Upper lobe of left lung (tissue), 6 donors: ENCODE results near the gene ASPRV1. TPM values are rescaled to one million over a fixed set of nuclear protein-coding genes. Genes with fewer than 3 reads are reported as not detected.
A peak's percentile ranks its signal among the peaks of the same experiment; 100 is the strongest.
"Not testable (repeated sequence)": the region's sequence is repeated elsewhere in the genome, so short reads cannot be mapped to it uniquely, and the experiment has no call there.

ENCODE experiments used
- ATAC-seq, 2 donors: fragments of 200-7000 bp; cut with Tn5 transposase; one replicate each; pipeline ENCODE4 v1.9.1; 2022; ENCODE audit warnings: mild to moderate bottlenecking in 2 of 2, moderate library complexity in 2 of 2; ENCODE audit not compliant: low FRiP score in 2 of 2
- DNase-seq, 2 donors: peaks; one replicate each; pipeline ENCODE4 v3.0.0-alpha.2; 2019 to 2020
- H3K27ac ChIP-seq, 4 donors: fragments of 200-600 bp; sonication (generic); one replicate each; pipeline ENCODE4 v1.5.1; 2016 to 2019
- H3K27me3 ChIP-seq, 4 donors: fragments of 200-600 bp; sonication (generic); one replicate each; pipeline ENCODE4 v1.5.1; 2017 to 2019
- H3K36me3 ChIP-seq, 4 donors: fragments of 200-600 bp; sonication (generic); one replicate each; pipeline ENCODE4 v1.5.1; 2016 to 2019
- H3K4me1 ChIP-seq, 4 donors: fragments of 200-600 bp; sonication (generic); one replicate each; pipeline ENCODE4 v1.5.1; 2018 to 2019
- H3K4me3 ChIP-seq, 4 donors: fragments of 200-600 bp; sonication (generic); one replicate each; pipeline ENCODE4 v1.5.1; 2017 to 2019; ENCODE audit warnings: mild to moderate bottlenecking in 2 of 4, moderate library complexity in 1 of 4
- H3K9me3 ChIP-seq, 4 donors: fragments of 200-600 bp; sonication (generic); one replicate each; pipeline ENCODE4 v1.5.1; 2018 to 2019
- EP300 ChIP-seq, 4 donors: sonication (generic); formaldehyde crosslinking; IDR thresholded peaks; one replicate each; pipeline ENCODE4 v1.5.1; 2017; ENCODE audit warnings: antibody characterized with exemption in 4 of 4, control low read depth in 2 of 4
- POLR2A ChIP-seq, 4 donors: fragments of 450-650 bp; IDR thresholded peaks; one replicate each; pipeline ENCODE4 v1.5.1; 2016 to 2017; ENCODE audit warnings: antibody characterized with exemption in 4 of 4, mild to moderate bottlenecking in 2 of 4
- POLR2AphosphoS5 ChIP-seq, 2 donors: sonication (generic); formaldehyde crosslinking; IDR thresholded peaks; one replicate each; pipeline ENCODE4 v1.5.1; 2017; ENCODE audit warnings: antibody characterized with exemption in 2 of 2
- WGBS, 2 donors: methylation state at CpG; one replicate each; pipeline ENCODE4 v1.1.5; 2017 to 2018; 5-methylcytosine and 5-hydroxymethylcytosine counted together
- total RNA-seq, 6 donors: library from RNA; depleted of rRNA in 4 of 6; stranded (reverse); fragments of >200 nt in 4 of 6; gene quantifications; one replicate each; pipeline versions ENCODE4 v1.1.0 to v1.2.1, GENCODE V29; 2016 to 2021
- TF ChIP-seq, protein P1 (sequence below), 6 experiments: fragments of 450-650 bp in 4 of 6; fragments of 200-600 bp in 2 of 6; sonication (generic) in 2 of 6; IDR thresholded peaks; one replicate each; pipeline ENCODE4 v1.5.1; 2016 to 2019; ENCODE audit warnings: antibody characterized with exemption in 6 of 6
- donor health status: DM: no; HTN: no; CAD: no; lungs with moderate emphysema.
- donor health status: DM: no; HTN: yes; CAD: no; lungs with severe emphysema.

Gene ASPRV1
- total RNA-seq, 6 donors from 2014 or later: 1.0 to 2.1 (median 1.4) TPM

DNA sequence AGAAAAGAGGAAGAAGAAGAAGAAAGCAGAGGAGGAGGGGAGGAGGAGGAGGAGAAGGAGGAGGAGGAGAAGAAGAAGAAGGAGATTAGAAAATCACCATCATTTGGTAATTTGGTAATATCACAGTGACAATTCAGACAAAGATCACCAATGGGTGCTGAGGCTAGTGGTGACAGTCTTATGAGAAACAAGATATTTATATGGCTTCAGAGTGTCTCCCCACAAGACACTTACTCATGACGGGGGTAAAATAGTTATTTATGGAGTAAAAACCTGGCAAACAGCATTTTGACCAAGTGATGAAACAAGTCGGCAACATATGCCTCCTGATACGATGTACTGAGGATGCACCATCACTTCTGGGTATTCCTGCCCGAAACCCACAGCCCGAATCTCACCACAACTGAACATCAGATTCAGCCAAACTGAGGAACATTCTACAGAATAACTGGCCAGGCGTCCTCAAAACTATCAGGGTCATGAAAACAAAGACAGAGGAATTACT lies 4.9 kb downstream of the ASPRV1 start:
- Histone ChIP-seq H3K9me3 (no peaks in the 10 kb centered on the region), H3K4me3 (no peak overlapping the region), H3K27me3 (no peaks in the 10 kb centered on the region), H3K27ac (no peak overlapping the region), H3K4me1 (no peaks in the 10 kb centered on the region), H3K36me3 (no peaks in the 10 kb centered on the region)
- ATAC-seq: no peak
- DNase-seq: no peak
- WGBS, 2 donors: 89 to 91% methylated on average over 6 of the region's 6 CpGs
- no peak for TF ChIP-seq POLR2AphosphoS5 (IDR thresholded peaks at IDR 0.05)
- TF ChIP-seq POLR2A (IDR thresholded peaks at IDR 0.05): no peak
- no peak for TF ChIP-seq EP300 (IDR thresholded peaks at IDR 0.05)
- TF ChIP-seq, protein P1, sequence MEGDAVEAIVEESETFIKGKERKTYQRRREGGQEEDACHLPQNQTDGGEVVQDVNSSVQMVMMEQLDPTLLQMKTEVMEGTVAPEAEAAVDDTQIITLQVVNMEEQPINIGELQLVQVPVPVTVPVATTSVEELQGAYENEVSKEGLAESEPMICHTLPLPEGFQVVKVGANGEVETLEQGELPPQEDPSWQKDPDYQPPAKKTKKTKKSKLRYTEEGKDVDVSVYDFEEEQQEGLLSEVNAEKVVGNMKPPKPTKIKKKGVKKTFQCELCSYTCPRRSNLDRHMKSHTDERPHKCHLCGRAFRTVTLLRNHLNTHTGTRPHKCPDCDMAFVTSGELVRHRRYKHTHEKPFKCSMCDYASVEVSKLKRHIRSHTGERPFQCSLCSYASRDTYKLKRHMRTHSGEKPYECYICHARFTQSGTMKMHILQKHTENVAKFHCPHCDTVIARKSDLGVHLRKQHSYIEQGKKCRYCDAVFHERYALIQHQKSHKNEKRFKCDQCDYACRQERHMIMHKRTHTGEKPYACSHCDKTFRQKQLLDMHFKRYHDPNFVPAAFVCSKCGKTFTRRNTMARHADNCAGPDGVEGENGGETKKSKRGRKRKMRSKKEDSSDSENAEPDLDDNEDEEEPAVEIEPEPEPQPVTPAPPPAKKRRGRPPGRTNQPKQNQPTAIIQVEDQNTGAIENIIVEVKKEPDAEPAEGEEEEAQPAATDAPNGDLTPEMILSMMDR (IDR thresholded peaks at IDR 0.05): no peak

DNA sequence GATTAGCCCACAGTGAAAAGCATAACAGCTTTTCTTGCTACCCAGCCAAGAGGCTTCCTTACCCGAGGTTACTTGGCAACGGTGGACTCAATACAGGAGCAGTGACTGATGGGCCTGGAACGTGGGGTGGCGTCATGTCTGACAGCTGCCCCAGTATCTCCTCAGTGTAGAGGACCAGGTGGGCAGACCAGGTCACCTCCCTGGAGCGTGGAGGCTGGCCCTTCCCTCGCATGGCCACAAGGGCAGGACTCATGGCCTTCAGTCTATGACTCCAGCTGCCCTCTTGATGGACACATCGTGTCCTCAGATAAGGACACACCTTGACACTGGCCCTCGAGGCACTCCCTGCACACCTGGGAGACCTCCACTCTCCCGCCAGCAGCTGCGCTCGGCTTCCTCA lies 6.4 kb downstream of the ASPRV1 start:
- no peaks in the 10 kb centered on the region for H3K27me3 ChIP-seq
- no peak overlapping the region for H3K27ac ChIP-seq
- no peaks in the 10 kb centered on the region for H3K9me3 ChIP-seq
- no peaks in the 10 kb centered on the region for H3K4me1 ChIP-seq
- DNase-seq (no peak), ATAC-seq (no peak)
- H3K4me3 ChIP-seq: no peak overlapping the region
- no peaks in the 10 kb centered on the region for H3K36me3 ChIP-seq
- 82 to 88% methylated on average over 8 to 11 of the region's 11 CpGs for WGBS, 2 donors
- TF ChIP-seq POLR2A (IDR thresholded peaks at IDR 0.05): no peak
- TF ChIP-seq, protein P1 (IDR thresholded peaks at IDR 0.05): no peak
- no peak for TF ChIP-seq EP300 (IDR thresholded peaks at IDR 0.05)
- no peak for TF ChIP-seq POLR2AphosphoS5 (IDR thresholded peaks at IDR 0.05)

DNA sequence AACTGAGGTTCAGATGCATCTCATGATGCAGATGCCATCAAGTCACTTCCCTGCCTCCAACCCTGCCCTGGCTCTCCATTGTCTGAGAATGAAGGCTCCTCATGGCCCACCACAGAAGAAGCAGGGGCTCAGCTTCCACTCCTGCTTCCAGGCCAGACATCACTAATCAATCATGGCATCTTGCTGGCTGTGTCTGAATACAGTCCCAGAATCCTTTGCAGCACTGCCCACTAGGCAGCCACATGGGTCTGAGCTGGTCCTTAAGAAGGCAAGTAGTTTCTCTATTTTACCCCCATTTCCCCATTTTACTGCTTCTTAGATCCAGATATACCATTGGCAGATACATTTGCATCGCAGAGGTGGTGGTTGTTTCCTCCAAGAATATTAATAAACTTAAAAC lies 7.3 kb downstream of the ASPRV1 start:
- 91 to 93% methylated on average over 1 of the region's 1 CpG for WGBS, 2 donors
- Histone ChIP-seq H3K4me1 (no peaks in the 10 kb centered on the region), H3K27ac (no peak overlapping the region), H3K4me3 (no peak overlapping the region), H3K9me3 (no peaks in the 10 kb centered on the region), H3K36me3 (no peaks in the 10 kb centered on the region), H3K27me3 (no peaks in the 10 kb centered on the region)
- TF ChIP-seq, protein P1 (IDR thresholded peaks at IDR 0.05): no peak
- TF ChIP-seq POLR2AphosphoS5 (IDR thresholded peaks at IDR 0.05) (no peak), EP300 (IDR thresholded peaks at IDR 0.05) (no peak), POLR2A (IDR thresholded peaks at IDR 0.05) (no peak)
- no peak for ATAC-seq
- DNase-seq: no peak

DNA sequence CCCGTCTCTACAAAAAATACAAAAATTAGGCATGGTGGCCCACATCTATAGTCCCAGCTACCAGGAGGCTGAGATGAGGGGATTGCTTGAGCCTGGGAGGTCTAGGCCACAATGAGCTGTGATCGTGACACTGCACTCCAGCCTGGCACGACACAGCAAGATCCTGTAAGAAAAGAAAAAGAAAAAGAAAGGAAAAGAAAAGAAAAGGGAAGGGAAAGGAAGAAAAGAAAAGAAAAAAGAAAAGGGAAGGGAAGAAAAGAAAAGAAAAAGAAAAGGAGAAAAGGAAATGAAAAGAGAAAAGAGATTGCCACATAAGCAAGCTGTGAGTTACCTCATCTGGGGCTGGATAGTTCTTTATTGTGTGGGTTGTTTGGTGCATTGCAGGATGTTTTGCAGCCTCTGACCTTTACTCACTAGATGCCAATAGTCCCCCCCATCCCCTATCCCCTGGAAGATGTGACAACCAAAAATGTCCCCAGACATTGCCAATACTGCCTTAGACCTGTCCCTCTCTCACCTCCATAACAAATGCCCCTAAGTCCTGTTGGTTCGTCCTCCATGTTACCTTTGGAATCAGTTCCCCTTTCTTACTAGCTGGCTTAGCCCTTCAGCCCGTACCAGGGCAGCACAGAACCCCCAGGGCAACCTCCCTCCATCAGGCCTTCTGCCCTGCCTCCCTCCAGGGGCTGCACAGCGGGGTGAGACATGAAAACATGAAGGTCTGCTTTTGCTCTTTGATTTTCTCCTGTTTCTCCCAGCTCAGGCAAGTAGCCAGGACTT lies 8.9 kb downstream of the ASPRV1 start:
- peak overlapping the region in 1 of 4 donors; percentile 52 for H3K27ac ChIP-seq
- no peak for TF ChIP-seq POLR2AphosphoS5 (IDR thresholded peaks at IDR 0.05)
- no peaks in the 10 kb centered on the region for H3K36me3 ChIP-seq
- ATAC-seq: no peak
- H3K9me3 ChIP-seq: no peaks in the 10 kb centered on the region
- no peaks in the 10 kb centered on the region for H3K4me1 ChIP-seq
- DNase-seq: no peak
- 84 to 86% methylated on average over 6 of the region's 6 CpGs for WGBS, 2 donors
- no peaks in the 10 kb centered on the region for H3K27me3 ChIP-seq
- H3K4me3 ChIP-seq: no peak overlapping the region

DNA sequence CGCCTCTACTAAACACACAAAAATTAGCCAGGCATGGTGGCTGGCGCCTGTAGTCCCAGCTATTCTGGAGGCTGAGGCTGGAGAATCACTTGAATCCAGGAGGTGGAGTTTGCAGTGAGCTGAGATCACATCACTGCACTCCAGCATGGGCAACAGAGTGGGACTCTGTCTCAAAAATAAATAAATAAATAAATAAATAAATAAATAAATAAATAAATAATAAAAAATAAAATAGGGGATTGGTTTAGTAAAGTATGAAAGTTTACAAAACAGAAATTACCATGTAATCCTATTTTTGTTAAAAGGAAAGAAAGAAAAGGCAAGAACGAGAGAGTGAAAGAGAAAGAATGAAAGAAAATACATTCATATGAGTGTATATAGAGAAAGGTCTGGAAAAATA lies 10.8 kb downstream of the ASPRV1 start:
- not testable (repeated sequence) for H3K9me3 ChIP-seq, H3K27me3 ChIP-seq, H3K27ac ChIP-seq, H3K36me3 ChIP-seq, H3K4me3 ChIP-seq, ATAC-seq, DNase-seq
- H3K4me1 ChIP-seq: peaks cover 4 to 12% (median 9%) of the 10 kb centered on the region in 4 donors
- WGBS, 2 donors: 91 to 99% methylated on average over 3 of the region's 3 CpGs

DNA sequence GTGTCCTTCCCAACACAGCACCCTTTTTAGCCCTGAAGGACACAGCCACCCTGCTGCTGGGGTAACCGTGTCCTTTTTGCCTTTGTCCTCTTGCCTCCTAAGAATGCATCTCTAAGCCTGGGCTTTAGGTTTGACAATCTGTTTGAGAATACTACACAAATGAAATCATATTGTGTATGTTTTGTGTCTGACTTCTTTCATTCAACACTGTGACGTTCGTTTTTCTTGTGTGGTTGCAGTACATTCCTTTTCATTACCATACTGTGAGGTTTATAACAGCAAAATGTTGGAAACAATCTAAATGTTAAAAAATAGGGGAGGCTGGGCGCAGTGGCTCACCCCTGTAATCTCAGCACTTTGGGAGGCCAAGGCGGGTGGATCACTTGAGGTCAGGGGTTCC lies 11.2 kb downstream of the ASPRV1 start:
- ATAC-seq (no peak), DNase-seq (no peak)
- H3K36me3 ChIP-seq: no peaks in the 10 kb centered on the region
- peaks cover 4 to 14% (median 10%) of the 10 kb centered on the region in 4 donors for H3K4me1 ChIP-seq
- 78 to 84% methylated on average over 5 of the region's 5 CpGs for WGBS, 2 donors
- no peak overlapping the region for H3K27ac ChIP-seq
- H3K4me3 ChIP-seq: no peak overlapping the region
- no peaks in the 10 kb centered on the region for H3K9me3 ChIP-seq
- TF ChIP-seq, protein P1 (IDR thresholded peaks at IDR 0.05): no peak
- no peak for TF ChIP-seq POLR2A (IDR thresholded peaks at IDR 0.05)
- no peak for TF ChIP-seq EP300 (IDR thresholded peaks at IDR 0.05)
- no peak for TF ChIP-seq POLR2AphosphoS5 (IDR thresholded peaks at IDR 0.05)
- H3K27me3 ChIP-seq: no peaks in the 10 kb centered on the region
